GM21737 (cell line): ENCODE results near the gene RAD51B.
"Not testable (repeated sequence)": the region's sequence is repeated elsewhere in the genome, so short reads cannot be mapped to it uniquely, and the experiment has no call there.

Experiments used
- ATAC-seq: cut with Tn5 transposase; IDR thresholded peaks from one replicate; pipeline ENCODE4 v1.9.1; 2021; ENCODE audit warnings: mild to moderate bottlenecking, moderate library complexity; ENCODE audit not compliant: unreplicated experiment

The RAD51B gene

DNA sequence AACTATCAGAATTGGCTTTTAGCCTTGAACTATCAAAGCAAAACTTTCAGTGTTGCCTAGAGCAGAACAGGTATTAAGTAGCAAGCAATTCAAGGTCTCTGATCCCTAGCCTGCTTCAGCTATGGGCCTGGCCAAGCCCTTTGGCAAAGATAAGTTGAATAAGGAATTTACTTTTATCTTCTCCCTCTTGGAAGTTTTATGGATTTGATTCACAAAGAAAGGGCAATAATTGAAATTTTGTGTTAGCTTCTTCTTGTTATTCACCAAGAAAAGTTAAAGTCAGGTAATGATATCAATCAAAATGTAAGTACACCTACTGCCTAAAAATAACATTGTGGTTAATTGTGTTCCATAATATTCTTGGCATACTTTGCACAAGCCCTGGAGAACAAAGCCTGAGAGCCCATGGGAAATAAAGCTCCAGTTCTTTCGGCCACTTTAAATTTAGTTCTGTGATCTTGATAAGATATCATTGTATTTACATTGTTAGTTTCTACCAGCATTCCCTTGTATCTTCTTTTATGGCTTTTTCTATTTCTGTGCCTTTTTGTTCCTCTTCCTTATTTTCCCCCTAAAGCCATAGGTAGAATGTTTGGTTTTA, 158.0 kb downstream of the RAD51B start:
- no peak for ATAC-seq

DNA sequence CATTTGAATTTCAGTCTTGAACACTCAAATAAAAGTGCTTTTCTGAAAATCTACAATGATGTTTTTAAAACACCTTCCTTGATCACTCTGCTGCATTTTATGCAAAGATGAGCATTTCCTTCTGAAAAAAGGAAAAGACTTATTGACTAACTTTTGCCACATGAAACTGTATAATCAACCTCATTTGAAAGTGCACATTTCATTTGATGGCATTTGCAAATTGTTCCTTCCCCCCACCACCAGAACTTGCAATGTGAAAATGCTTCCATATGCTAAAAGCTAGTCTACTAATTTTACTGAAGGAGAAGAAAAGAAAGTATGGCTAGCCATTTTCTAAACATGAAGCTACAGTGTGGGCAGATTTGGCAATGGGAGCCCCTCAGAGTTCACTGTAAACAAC, 159.2 kb downstream of the RAD51B start:
- no peak for ATAC-seq

GRCh38 chr14:67982711-67983608, 163.4 kb downstream of the RAD51B start:
- ATAC-seq: no peak

GRCh38 chr14:67984274-67984673, 164.7 kb downstream of the RAD51B start:
- ATAC-seq: no peak

DNA sequence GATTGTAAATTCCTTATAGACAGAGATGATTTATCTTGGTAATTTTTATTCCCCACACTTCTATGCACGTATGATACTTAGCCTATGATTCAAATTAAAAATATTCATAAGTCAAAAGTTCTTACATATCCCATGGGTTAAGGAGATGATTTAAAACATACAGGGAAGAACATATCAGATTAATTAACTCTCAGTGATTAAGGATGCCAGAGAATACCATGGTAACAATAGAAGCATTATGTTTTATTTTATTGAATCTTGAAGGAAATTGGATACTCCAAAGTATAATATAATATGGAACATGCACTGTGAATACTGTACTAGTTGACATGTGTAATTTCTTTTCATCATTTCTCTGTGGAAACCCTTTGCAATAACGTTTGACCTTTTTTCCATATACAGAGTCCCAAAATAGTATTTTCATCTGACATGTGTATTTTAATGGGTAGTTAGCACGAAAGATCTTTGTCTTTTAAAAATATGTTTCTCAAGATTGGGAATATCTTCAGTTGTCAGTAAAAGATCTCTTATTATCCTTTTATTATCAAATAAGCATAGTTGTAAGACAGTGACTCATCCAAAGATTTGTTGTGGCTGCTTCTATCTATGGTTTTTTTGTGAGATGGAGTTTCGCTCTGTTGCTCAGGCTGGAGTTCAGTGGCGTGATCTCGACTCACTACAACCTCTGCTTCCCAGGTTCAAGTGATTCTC, 166.7 kb downstream of the RAD51B start:
- no peak for ATAC-seq

DNA sequence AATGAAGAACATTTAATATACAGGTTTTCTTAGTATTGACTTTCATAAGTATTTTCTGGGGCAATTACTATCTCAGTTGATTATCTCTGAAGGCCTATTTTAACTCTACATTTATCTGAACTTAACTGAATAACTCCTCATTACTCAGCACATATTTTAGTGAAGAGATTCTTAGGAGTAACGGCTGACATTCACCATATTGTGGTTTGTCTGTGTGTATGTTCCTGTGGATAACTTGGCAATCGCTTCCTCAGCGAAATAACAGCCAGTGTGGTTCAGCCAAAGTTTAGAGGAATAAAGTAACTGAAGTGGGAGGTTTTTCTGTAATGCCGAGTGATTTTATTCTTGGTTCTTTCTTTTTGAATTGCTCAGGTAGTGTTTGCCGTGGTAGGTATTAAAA, 168.0 kb downstream of the RAD51B start:
- ATAC-seq: no peak

DNA sequence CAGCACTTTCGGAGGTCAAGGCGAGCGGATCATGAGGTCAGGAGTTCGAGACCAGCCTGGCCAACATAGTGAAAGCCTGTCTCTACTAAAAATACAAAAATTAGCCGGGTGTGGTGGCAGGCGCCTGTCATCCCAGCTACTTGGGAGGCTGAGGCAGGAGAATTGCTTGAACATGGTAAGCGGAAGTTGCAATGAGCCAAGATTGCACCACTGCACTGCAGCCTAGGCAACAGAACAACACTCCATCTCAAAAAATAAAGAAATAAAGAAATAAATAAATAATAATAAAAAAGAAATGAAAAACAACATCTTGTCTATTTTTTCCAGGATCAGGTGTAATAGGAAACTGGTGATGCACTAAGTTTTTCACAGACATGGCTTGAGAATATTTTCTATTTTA, 168.6 kb downstream of the RAD51B start:
- ATAC-seq: not testable (repeated sequence)

- no peak for ATAC-seq
Measured at GRCh38 chr14:67990576-67990975, 171.0 kb downstream of the RAD51B start.

GRCh38 chr14:67994531-67994930, 175.0 kb downstream of the RAD51B start:
- no peak for ATAC-seq

- no peak for ATAC-seq
Measured at GRCh38 chr14:67996235-67996634, 176.7 kb downstream of the RAD51B start.

DNA sequence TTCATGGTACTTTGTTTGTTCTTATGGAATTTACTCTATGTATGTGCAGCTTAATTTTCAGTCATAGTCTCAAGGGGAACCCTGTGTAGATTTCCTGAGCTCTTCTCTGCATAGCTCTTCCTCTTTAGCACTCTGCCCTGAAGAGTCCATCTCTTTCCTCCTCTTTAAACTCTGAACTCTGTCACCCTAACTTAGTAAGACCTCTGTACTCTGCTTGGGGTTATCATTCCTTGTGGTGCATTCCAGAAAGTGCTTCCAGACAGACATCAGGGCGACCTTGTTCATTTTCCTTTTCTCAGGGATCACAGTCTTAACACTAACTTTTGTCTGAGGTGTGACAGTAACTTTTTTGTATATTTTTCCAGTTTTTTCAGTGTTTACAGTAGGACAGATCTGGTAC, 179.3 kb downstream of the RAD51B start:
- no peak for ATAC-seq

DNA sequence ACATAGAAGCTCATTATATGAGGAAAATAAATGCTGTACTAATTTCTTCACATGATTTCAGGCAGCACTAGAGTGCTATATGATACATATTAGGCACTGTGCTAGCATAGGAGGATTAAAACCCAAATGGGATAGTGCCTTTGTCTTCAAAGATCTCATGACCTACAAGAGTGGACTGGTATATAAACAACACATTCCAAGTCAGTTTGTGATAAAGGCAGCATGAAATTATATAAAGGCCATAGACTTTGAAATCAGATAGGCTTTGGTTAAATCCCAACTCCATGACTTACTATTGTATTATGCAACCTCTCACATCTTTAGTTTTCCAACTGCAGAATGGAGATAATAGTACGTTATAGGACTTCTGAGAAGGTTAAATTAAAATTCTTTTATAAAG, 179.7 kb downstream of the RAD51B start:
- no peak for ATAC-seq

DNA sequence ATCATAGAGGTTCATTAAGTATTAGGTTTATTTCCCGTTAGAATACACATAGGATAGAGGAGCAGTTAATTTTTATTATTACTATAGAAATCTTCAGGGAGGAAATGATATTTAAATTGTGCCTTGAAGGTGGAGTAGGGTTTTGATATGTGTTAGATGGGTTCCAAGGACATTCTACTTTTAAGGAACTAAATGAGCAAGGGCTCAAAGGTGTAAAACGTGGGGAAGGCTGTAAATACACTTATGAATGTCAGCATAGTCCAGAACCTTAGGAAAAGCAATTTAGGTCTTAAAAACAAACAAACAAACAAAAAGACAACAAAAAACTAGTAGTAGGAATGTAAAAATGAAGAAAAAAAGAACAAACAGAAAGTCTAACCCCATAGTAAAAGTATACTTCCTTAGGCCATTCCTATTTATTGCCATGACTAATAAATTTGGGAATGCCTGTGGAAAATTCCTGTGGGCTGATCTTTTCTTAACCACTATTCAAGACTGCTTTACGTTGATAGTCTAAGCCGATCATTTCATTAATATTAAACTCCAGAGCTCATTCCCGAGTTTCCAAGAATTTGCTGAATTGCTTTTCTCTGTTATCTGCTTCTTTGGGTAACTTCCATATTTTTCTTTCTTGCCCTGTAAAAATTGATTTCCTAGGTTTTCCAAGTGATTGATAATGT, 180.3 kb downstream of the RAD51B start:
- no peak for ATAC-seq

DNA sequence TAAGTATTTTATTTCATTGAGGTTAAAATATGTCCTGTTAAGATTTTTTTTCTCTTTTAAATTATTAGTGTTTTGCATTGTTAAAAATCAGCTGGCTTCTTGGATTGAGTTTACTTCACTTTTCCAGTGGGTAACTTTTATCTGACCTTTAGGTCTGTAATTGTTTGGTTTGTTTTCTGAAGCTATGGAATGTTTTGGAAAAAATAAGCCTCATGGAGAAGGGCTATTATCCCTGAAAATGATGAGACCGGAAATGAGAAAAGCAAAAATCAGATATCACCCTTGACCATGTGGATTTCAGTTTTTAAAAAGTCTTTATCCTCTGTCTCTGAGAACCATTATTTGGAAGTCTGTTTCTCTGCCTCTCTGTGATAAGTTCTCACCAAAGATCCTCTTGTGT, 180.9 kb downstream of the RAD51B start:
- no peak for ATAC-seq

DNA sequence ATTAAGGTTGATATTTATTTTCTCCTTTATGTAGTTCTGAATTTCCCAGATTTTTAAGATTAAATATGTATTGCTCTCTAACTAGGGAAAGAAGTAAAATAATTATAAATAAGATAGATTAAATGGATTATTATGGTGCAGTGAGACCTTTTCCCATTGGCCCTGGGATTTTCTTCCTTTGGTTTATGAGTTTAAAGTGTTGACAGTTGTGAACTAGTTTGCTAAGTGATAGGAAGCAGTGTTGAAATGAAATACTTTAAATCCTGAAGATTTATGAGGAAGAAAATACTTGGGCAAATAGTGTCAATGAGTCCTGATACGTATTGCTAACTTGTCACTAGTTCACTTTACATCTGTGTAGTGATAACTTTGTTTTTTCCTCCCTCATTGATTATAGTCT, 188.9 kb downstream of the RAD51B start:
- no peak for ATAC-seq

- ATAC-seq: no peak
Measured at GRCh38 chr14:68011406-68012028, 191.9 kb downstream of the RAD51B start.

GRCh38 chr14:68012871-68013270, 193.3 kb downstream of the RAD51B start:
- no peak for ATAC-seq

DNA sequence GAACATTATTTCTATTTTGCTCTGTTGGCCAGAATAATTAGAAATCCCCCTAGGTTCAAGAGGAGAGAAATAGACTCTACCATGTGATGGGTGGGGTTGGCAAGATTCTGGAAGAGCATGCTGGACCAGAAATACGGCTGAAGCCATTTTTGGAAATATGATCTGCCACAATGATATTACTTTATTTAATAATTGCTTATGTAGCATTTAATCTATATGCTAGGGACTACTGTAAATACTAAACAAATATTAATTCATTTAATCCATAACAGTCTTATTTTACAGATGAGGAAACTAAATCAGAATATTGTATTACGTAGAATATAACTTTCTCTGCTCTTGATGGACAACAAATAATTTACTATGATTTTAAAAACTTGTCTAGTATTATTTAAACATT, 193.7 kb downstream of the RAD51B start:
- no peak for ATAC-seq

DNA sequence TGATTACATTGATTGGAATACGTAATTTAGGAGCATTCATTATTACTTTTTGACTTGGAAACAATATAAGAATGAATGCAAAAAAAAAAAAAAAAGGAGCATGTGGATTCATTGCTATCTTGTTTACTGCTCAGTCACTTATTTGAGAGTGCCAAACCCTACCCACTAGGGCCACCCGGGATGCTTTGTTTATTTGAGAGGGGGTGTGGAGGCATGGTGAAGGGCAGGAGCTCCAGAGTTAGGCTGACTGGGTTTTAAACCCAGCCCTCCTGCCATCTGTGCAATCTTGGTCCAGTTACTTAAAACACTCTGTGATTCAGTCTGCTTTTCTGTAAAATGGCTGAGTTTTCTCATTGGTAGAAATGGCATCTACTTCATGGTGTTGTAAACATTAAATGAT, 195.2 kb downstream of the RAD51B start:
- ATAC-seq: no peak

DNA sequence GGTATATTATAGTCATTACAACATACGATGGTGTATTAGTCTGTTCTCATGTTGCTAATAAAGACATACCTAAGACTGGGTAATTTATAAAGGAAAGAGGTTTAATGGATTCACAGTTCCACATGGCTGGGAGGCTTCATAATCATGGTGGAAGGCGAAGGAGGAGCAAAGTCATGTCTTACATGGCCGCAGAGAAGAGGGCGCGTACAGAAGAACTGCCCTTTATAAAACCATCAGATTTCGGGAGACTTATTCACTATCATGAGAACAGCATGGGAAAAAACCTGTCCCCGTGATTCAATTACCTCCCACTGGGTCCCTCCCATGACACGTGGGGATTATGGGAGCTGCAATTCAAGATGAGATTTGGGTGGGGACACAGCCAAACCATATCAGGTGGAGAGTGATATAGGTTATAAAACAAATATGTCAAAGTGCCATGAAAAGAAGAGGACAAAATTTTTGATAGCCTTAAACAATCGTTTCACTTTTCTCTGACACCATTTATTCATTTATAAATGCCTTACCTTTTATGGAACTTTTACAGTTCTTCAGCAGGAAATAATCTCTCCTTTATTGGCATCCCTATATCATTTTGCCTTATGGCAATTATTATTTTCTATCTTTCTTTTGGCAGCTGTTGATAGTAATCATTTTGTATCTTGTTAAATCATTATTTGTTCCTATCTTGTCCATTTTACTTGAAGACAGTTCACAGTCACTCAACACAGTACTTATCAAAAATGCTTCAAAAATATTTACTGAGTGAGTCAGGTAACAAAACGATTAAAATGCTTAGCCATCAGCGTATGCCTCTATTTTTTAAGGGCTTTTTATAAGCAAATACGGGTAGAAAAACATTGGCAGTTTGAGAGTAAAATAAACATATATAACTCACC, 196.0 kb downstream of the RAD51B start:
- no peak for ATAC-seq
